Activated naive CD8-positive, alpha-beta T cell (primary cell): ENCODE measurements around the gene ZBTB8B.

Experiments used
- H3K27ac Mint-ChIP-seq: one replicate; pipeline ENCODE4 v1.8.0; 2021; ENCODE audit warnings: mixed read lengths
- H3K27me3 Mint-ChIP-seq: one replicate; pipeline ENCODE4 v1.8.0; 2021; ENCODE audit warnings: mixed read lengths
- H3K36me3 Mint-ChIP-seq: one replicate; pipeline ENCODE4 v1.8.0; 2021; ENCODE audit warnings: mixed read lengths
- H3K4me1 Mint-ChIP-seq: one replicate; pipeline ENCODE4 v1.8.0; 2021; ENCODE audit warnings: low read depth, mixed read lengths
- H3K4me3 Mint-ChIP-seq: one replicate; pipeline ENCODE4 v1.8.0; 2021; ENCODE audit warnings: mild to moderate bottlenecking, mixed read lengths
- H3K9me3 Mint-ChIP-seq: one replicate; pipeline ENCODE4 v1.8.0; 2021; ENCODE audit warnings: low read depth, mixed read lengths

ZBTB8B gene

GRCh38 chr1:32509939-32510338 lies 45.1 kb downstream of the ZBTB8B start:
- Mint-ChIP-seq H3K4me1 (no peaks in the 10 kb centered on the region), H3K27ac (no peak overlapping the region), H3K27me3 (peaks cover 11% of the 10 kb centered on the region)

More at GRCh38 chr1:32509939-32510338, 45.1 kb downstream of the ZBTB8B start:
- no peak overlapping the region for H3K4me3 Mint-ChIP-seq
- H3K36me3 Mint-ChIP-seq: no peaks in the 10 kb centered on the region
- no peaks in the 10 kb centered on the region for H3K9me3 Mint-ChIP-seq
